ENCODE measurements around the gene LLCFC1. TPM values are rescaled to one million over a fixed set of nuclear protein-coding genes. Genes with fewer than 3 reads are reported as not detected.

The LLCFC1 gene
- total RNA-seq, 2 experiments from 2014 or later: not detected

- no peaks in the 10 kb centered on the region for H3K36me3 ChIP-seq (ENCODE audit: insufficient read depth, low read length)
- no peaks in the 10 kb centered on the region for H3K9me2 ChIP-seq (ENCODE audit: insufficient read depth, low read length)
- CTCF ChIA-PET (ENCODE audit: unreplicated experiment): no interaction called here
- no peak overlapping the region for H3K4me3 ChIP-seq (ENCODE audit: low read depth, low read length, poor library complexity, severe bottlenecking)
- no peaks in the 10 kb centered on the region for H3K79me2 ChIP-seq (ENCODE audit: insufficient read depth, low read depth, low read length)
- BruUV-seq (replicated peaks): no TSS peak
- POLR2A ChIA-PET: no interaction called here
- intact Hi-C loops (cut with micrococcal nuclease; ENCODE audit: unreplicated experiment): loop anchor here (1.0 kb wide), 1 partner anchor 306 kb away; no protein-coding TSS in a partner anchor
- peak; percentile 23 for DNase-seq (ENCODE audit: low spot score)
- no peak overlapping the region for H3K27ac ChIP-seq (ENCODE audit: low read depth, low read length, poor library complexity, severe bottlenecking)
- H3K4me2 ChIP-seq (ENCODE audit: low read length): no peak overlapping the region
- H3K9me3 ChIP-seq (ENCODE audit: low read length): peaks cover 6% of the 10 kb centered on the region; the same call in 1 of the 2 replicates
- no peak for TF ChIP-seq EZH2phosphoT487 (IDR thresholded peaks at IDR 0.05; ENCODE audit: borderline replicate concordance, low read depth, low read length)
- TF ChIP-seq, protein P1, sequence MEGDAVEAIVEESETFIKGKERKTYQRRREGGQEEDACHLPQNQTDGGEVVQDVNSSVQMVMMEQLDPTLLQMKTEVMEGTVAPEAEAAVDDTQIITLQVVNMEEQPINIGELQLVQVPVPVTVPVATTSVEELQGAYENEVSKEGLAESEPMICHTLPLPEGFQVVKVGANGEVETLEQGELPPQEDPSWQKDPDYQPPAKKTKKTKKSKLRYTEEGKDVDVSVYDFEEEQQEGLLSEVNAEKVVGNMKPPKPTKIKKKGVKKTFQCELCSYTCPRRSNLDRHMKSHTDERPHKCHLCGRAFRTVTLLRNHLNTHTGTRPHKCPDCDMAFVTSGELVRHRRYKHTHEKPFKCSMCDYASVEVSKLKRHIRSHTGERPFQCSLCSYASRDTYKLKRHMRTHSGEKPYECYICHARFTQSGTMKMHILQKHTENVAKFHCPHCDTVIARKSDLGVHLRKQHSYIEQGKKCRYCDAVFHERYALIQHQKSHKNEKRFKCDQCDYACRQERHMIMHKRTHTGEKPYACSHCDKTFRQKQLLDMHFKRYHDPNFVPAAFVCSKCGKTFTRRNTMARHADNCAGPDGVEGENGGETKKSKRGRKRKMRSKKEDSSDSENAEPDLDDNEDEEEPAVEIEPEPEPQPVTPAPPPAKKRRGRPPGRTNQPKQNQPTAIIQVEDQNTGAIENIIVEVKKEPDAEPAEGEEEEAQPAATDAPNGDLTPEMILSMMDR (conservative IDR thresholded peaks at IDR 0.05; ENCODE audit: low read length): peak; percentile 73
- H3K4me1 ChIP-seq (ENCODE audit: insufficient read depth, low read length, poor library complexity, severe bottlenecking): no peaks in the 10 kb centered on the region
- H2AFZ ChIP-seq (ENCODE audit: low read length): no peak overlapping the region
- H4K20me1 ChIP-seq (ENCODE audit: insufficient read depth, low read length): no peaks in the 10 kb centered on the region
Measured at GRCh38 chr7:142908921-142909890, 30.1 kb upstream of the LLCFC1 start.

- H3K9me2 ChIP-seq (ENCODE audit: insufficient read depth, low read length): no peaks in the 10 kb centered on the region
- H3K9me3 ChIP-seq (ENCODE audit: low read length): no peaks in the 10 kb centered on the region
- no peak overlapping the region for H3K4me2 ChIP-seq (ENCODE audit: low read length)
- no peaks in the 10 kb centered on the region for H3K4me1 ChIP-seq (ENCODE audit: insufficient read depth, low read length, poor library complexity, severe bottlenecking)
- TF ChIP-seq EZH2phosphoT487 (IDR thresholded peaks at IDR 0.05; ENCODE audit: borderline replicate concordance, low read depth, low read length): no peak
- TF ChIP-seq, protein P1 (conservative IDR thresholded peaks at IDR 0.05; ENCODE audit: low read length): no peak
- H3K4me3 ChIP-seq (ENCODE audit: low read depth, low read length, poor library complexity, severe bottlenecking): no peak overlapping the region
- ChIA-PET CTCF (ENCODE audit: unreplicated experiment) (no interaction called here), POLR2A (no interaction called here)
- intact Hi-C loops (cut with micrococcal nuclease; ENCODE audit: unreplicated experiment): no loop called here
- no peak for DNase-seq (ENCODE audit: low spot score)
- H3K36me3 ChIP-seq (ENCODE audit: insufficient read depth, low read length): no peaks in the 10 kb centered on the region
- H3K79me2 ChIP-seq (ENCODE audit: insufficient read depth, low read depth, low read length): no peaks in the 10 kb centered on the region
- no peaks in the 10 kb centered on the region for H4K20me1 ChIP-seq (ENCODE audit: insufficient read depth, low read length)
- BruUV-seq (replicated peaks): no TSS peak
- no peak overlapping the region for H3K27ac ChIP-seq (ENCODE audit: low read depth, low read length, poor library complexity, severe bottlenecking)
- no peak overlapping the region for H2AFZ ChIP-seq (ENCODE audit: low read length)
Measured at GRCh38 chr7:142910031-142910433, 29.3 kb upstream of the LLCFC1 start.

- Histone ChIP-seq H4K20me1 (ENCODE audit: insufficient read depth, low read length) (no peaks in the 10 kb centered on the region), H3K4me1 (ENCODE audit: insufficient read depth, low read length, poor library complexity, severe bottlenecking) (no peaks in the 10 kb centered on the region), H3K27ac (ENCODE audit: low read depth, low read length, poor library complexity, severe bottlenecking) (no peak overlapping the region), H3K9me3 (ENCODE audit: low read length) (no peaks in the 10 kb centered on the region), H3K9me2 (ENCODE audit: insufficient read depth, low read length) (no peaks in the 10 kb centered on the region), H3K36me3 (ENCODE audit: insufficient read depth, low read length) (no peaks in the 10 kb centered on the region), H3K4me2 (ENCODE audit: low read length) (no peak overlapping the region), H3K79me2 (ENCODE audit: insufficient read depth, low read depth, low read length) (no peaks in the 10 kb centered on the region), H2AFZ (ENCODE audit: low read length) (no peak overlapping the region), H3K4me3 (ENCODE audit: low read depth, low read length, poor library complexity, severe bottlenecking) (no peak overlapping the region)
- intact Hi-C loops (cut with micrococcal nuclease; ENCODE audit: unreplicated experiment): no loop called here
- BruUV-seq (replicated peaks): no TSS peak
- CTCF ChIA-PET (ENCODE audit: unreplicated experiment): no interaction called here
- no peak for TF ChIP-seq EZH2phosphoT487 (IDR thresholded peaks at IDR 0.05; ENCODE audit: borderline replicate concordance, low read depth, low read length)
- TF ChIP-seq, protein P1 (conservative IDR thresholded peaks at IDR 0.05; ENCODE audit: low read length): no peak
- POLR2A ChIA-PET: no interaction called here
- DNase-seq (ENCODE audit: low spot score): no peak
Measured at GRCh38 chr7:142910481-142910880, 28.8 kb upstream of the LLCFC1 start.

All from OCI-LY7 (cell line).